ENCODE results near the gene PINLYP.
"Not testable (repeated sequence)": the region's sequence is repeated elsewhere in the genome, so short reads cannot be mapped to it uniquely, and the experiment has no call there.

Gene PINLYP

DNA sequence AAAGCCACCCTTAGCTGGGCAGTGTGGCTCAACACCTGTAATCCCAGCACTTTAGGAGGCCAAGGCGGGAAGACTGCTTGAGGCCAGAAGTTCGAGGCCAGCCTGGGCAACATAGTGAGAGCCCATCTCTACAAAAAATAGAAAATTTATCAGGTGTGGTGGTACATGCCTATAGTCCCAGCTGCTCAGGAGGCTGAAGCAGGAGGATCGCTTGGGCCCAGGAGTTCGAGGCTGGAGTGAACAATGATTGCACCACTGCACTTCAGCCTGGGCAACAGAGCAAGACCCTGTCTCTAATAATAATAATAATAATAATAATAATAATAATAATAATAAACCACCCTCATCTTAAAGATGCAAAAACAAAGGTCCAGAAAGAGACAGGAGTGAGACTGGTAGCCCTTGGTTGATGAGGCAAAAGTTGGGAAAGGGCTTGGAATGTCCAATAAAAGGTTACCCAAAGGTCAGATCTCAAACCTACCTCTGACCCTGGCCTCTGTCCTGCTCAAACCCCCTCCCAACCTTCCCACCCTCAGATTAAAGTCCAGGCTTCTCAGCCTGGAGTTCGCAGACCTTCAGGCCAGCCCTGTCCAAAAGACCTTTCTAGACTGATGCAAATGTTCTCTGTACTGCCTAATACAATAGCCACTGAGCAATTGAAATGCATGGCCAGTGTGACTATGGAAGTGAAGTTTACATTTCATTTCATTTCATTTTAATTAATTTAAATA is 33.5 kb upstream of the PINLYP start:
- in situ Hi-C loops (cut with HindIII; ENCODE audit: low sequenced_read_pairs) = no loop called here
- no peak for DNase-seq (ENCODE audit: low read depth, low spot score)
- TF ChIP-seq, protein P1, sequence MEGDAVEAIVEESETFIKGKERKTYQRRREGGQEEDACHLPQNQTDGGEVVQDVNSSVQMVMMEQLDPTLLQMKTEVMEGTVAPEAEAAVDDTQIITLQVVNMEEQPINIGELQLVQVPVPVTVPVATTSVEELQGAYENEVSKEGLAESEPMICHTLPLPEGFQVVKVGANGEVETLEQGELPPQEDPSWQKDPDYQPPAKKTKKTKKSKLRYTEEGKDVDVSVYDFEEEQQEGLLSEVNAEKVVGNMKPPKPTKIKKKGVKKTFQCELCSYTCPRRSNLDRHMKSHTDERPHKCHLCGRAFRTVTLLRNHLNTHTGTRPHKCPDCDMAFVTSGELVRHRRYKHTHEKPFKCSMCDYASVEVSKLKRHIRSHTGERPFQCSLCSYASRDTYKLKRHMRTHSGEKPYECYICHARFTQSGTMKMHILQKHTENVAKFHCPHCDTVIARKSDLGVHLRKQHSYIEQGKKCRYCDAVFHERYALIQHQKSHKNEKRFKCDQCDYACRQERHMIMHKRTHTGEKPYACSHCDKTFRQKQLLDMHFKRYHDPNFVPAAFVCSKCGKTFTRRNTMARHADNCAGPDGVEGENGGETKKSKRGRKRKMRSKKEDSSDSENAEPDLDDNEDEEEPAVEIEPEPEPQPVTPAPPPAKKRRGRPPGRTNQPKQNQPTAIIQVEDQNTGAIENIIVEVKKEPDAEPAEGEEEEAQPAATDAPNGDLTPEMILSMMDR (IDR thresholded peaks at IDR 0.05; ENCODE audit: low read depth, low read length) = no peak
- no peak overlapping the region for H3K4me3 ChIP-seq (ENCODE audit: low read depth, low read length)

DNA sequence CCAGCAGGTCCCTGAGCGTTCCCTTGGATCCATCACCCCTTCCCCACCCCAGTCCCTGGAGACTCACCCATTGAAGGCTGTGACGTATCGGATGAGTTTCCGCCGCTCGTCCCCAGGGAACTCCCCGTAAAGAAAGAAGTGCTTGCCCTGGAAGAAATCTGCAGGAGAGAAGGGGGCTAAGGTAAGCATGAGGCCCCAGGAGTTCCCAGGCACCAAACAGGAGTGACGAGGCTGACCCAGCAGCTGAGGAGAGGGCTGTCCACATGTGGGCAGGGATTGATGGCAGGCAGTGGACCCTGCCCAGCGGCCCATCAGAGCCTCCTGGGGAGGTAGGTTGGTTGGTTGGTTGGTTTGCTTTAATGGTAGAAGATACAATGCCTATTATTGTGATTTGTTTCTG is 31.5 kb upstream of the PINLYP start:
- H3K4me3 ChIP-seq (ENCODE audit: low read depth, low read length) = no peak overlapping the region
- TF ChIP-seq, protein P1 (IDR thresholded peaks at IDR 0.05; ENCODE audit: low read depth, low read length) = no peak

DNA sequence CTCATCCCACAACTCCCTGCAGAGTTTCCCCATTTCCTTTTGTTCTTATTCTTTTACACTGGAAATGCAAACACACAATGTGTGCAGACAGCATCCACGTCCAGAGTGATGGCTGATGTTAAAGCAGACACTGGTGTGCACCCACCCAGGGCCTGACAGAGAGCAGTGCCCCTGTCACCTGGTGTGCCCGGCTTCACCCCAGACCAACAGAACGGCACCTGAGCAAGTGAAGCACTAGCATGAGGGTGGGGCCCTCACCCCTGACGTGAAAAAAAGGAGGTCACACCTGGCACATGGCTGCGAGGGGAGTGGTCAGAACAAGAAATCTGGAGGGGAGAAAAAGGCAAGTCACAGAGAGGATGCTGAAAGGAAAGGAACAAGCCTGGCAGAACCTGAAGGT is 30.3 kb upstream of the PINLYP start:
- DNase-seq (ENCODE audit: low read depth, low spot score) = no peak
- in situ Hi-C loops (cut with HindIII; ENCODE audit: low sequenced_read_pairs) = no loop called here
- no peak overlapping the region for H3K4me3 ChIP-seq (ENCODE audit: low read depth, low read length)
- TF ChIP-seq, protein P1 (IDR thresholded peaks at IDR 0.05; ENCODE audit: low read depth, low read length) = no peak

More for the DNA sequence above, 31.5 kb upstream of the PINLYP start:
- DNase-seq (ENCODE audit: low read depth, low spot score) = no peak
- in situ Hi-C loops (cut with HindIII; ENCODE audit: low sequenced_read_pairs) = no loop called here

DNA sequence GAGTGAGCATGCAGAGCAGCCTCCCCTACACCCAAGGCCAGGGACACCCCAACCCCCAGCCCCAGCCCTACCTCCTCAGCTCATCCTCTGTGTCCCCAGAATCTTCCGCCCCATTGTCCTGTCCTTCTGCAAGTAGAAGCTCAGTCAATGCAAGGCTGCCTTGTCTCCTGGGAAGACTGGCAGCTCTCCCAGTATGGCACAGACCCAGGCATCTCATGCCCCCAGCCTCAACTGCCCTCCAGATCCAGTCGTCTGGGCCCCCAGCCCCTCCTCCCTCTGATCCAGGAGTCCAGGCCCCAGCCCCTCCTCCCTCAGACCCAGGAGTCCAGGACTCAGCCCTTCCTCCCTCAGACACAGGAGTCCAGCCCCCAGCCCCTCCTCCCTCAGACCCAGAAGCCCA is 29.6 kb upstream of the PINLYP start:
- H3K4me3 ChIP-seq (ENCODE audit: low read depth, low read length) = no peak overlapping the region
- in situ Hi-C loops (cut with HindIII; ENCODE audit: low sequenced_read_pairs) = no loop called here
- no peak for DNase-seq (ENCODE audit: low read depth, low spot score)
- TF ChIP-seq, protein P1 (IDR thresholded peaks at IDR 0.05; ENCODE audit: low read depth, low read length) = no peak

DNA sequence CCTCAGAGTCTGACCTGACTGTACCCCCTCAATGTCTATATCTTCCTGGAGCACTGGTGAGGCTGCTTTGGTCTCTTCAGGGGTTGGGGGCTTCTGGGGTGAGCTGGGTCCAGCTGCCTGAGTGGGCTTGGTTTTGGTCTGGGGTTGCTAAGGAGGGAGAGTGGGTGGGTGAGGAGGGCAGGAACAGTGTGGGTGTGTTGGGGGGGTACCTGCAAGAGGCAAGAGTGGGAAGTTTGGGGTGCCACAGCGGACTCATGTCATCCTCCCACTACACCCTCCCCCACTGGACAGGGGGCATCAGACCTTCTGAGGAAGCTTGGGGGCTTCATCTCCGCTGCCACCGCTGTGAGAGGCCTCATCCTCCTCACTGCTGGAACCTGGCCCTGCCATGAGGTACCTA is 29.0 kb upstream of the PINLYP start:
- no peak overlapping the region for H3K4me3 ChIP-seq (ENCODE audit: low read depth, low read length)
- in situ Hi-C loops (cut with HindIII; ENCODE audit: low sequenced_read_pairs) = no loop called here
- DNase-seq (ENCODE audit: low read depth, low spot score) = no peak
- TF ChIP-seq, protein P1 (IDR thresholded peaks at IDR 0.05; ENCODE audit: low read depth, low read length) = no peak

DNA sequence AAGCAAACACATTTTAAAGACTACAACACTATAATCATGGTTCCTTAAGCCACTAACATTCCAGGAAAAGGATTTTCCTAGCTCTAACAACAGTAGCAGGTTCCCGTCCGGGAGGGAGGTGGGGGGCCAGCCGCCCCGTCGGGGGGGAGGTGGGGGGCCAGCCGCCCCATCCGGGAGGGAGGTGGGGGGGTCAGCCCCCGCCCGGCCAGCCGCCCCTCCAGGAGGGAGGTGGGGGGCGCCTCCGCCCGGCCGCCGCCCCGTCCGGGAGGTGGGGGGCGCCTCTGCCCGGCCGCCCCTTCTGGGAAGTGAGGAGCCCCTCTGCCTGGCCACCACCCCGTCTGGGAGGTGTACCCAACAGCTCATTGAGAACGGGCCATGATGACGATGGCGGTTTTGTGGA is 27.7 kb upstream of the PINLYP start:
- in situ Hi-C loops (cut with HindIII; ENCODE audit: low sequenced_read_pairs); DNase-seq (ENCODE audit: low read depth, low spot score); H3K4me3 ChIP-seq (ENCODE audit: low read depth, low read length): not testable (repeated sequence)

DNA sequence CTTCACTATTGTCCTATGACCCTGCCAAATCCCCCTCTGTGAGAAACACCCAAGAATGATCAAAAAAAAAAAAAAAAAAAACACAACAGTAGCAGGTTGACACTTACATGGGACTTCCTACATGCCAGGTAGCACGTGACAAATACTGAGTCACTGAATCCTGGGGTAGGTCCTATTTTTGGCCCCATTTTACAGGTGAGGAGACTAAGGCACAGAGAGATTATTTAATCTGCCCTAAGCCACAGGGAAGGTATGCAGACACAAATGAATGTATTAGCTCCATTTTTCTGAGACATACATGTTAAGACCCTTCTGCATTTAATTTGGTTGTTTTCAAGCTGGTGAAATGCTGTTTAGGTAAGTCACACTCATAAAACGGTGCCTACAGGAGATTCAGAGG is 26.9 kb upstream of the PINLYP start:
- in situ Hi-C loops (cut with HindIII; ENCODE audit: low sequenced_read_pairs) = no loop called here
- TF ChIP-seq, protein P1 (IDR thresholded peaks at IDR 0.05; ENCODE audit: low read depth, low read length) = no peak
- no peak for DNase-seq (ENCODE audit: low read depth, low spot score)
- no peak overlapping the region for H3K4me3 ChIP-seq (ENCODE audit: low read depth, low read length)
